H9 (cell line): ENCODE results near the gene RABGAP1. TPM values are rescaled to one million over a fixed set of nuclear protein-coding genes. Genes with fewer than 3 reads are reported as not detected.

Source experiments
- DNase-seq: peaks from one replicate; pipeline ENCODE4 v3.0.0-alpha.2; 2017
- H2AFZ ChIP-seq: one replicate; pipeline ENCODE4 v1.6.1; 2013; ENCODE audit warnings: mild to moderate bottlenecking, low read length, control low read depth, moderate library complexity
- H2AK5ac ChIP-seq: 2 replicates; pipeline ENCODE4 v1.6.1; 2013; ENCODE audit warnings: low read length, control low read depth, mixed read lengths; ENCODE audit not compliant: insufficient read length
- H2BK120ac ChIP-seq: one replicate; pipeline ENCODE4 v1.6.1; 2013; ENCODE audit warnings: low read depth, mild to moderate bottlenecking, low read length, control low read depth, inconsistent platforms; ENCODE audit not compliant: poor library complexity, severe bottlenecking
- H2BK12ac ChIP-seq: 2 replicates; pipeline ENCODE4 v1.6.1; 2013; ENCODE audit warnings: low read length, control low read depth, mixed read lengths, low read depth; ENCODE audit not compliant: insufficient read length
- H2BK15ac ChIP-seq: 2 replicates; pipeline ENCODE4 v1.6.1; 2013; ENCODE audit warnings: low read depth, low read length, control low read depth
- H2BK20ac ChIP-seq: one replicate; pipeline ENCODE4 v1.6.1; 2013; ENCODE audit warnings: low read depth, mild to moderate bottlenecking, low read length, control low read depth, inconsistent platforms; ENCODE audit not compliant: poor library complexity, severe bottlenecking
- H2BK5ac ChIP-seq: 2 replicates; pipeline ENCODE4 v1.6.1; 2013; ENCODE audit warnings: low read length, control low read depth, mixed read lengths; ENCODE audit not compliant: insufficient read length
- H3K14ac ChIP-seq: 2 replicates; pipeline ENCODE4 v1.6.1; 2013; ENCODE audit warnings: low read length, control low read depth; ENCODE audit not compliant: insufficient read depth
- H3K18ac ChIP-seq: 2 replicates; pipeline ENCODE4 v1.6.1; 2013; ENCODE audit warnings: low read depth, mild to moderate bottlenecking, mixed read lengths, low read length, control low read depth; ENCODE audit not compliant: insufficient read length
- H3K23ac ChIP-seq: 2 replicates; pipeline ENCODE4 v1.6.1; 2013; ENCODE audit warnings: low read length, control low read depth, mixed read lengths, low read depth; ENCODE audit not compliant: insufficient read length
- H3K23me2 ChIP-seq: 2 replicates; pipeline ENCODE4 v1.6.1; 2013; ENCODE audit warnings: low read depth, mild to moderate bottlenecking, mixed read lengths, low read length, control low read depth; ENCODE audit not compliant: insufficient read length, poor library complexity, severe bottlenecking
- H3K27ac ChIP-seq: 2 replicates; pipeline ENCODE4 v1.5.1; 2013; ENCODE audit warnings: low read length, control low read depth, mixed read lengths, low read depth; ENCODE audit not compliant: insufficient read length
- H3K27me3 ChIP-seq: 2 replicates; pipeline ENCODE4 v1.6.1; 2013; ENCODE audit warnings: low read length, control low read depth, inconsistent platforms; ENCODE audit not compliant: insufficient read depth
- H3K4ac ChIP-seq: 2 replicates; pipeline ENCODE4 v1.6.1; 2013; ENCODE audit warnings: low read depth, mild to moderate bottlenecking, control low read depth, inconsistent platforms, low read length, moderate library complexity
- H3K4me1 ChIP-seq: 2 replicates; pipeline ENCODE4 v1.6.1; 2013; ENCODE audit warnings: low read length, control low read depth, inconsistent platforms; ENCODE audit not compliant: insufficient read depth
- H3K4me2 ChIP-seq: 2 replicates; pipeline ENCODE4 v1.6.1; 2013; ENCODE audit warnings: low read length, control low read depth, mixed read lengths; ENCODE audit not compliant: insufficient read length, insufficient read depth
- H3K56ac ChIP-seq: 2 replicates; pipeline ENCODE4 v1.6.1; 2013; ENCODE audit warnings: low read depth, mild to moderate bottlenecking, mixed read lengths, low read length, control low read depth; ENCODE audit not compliant: insufficient read length
- H3K79me1 ChIP-seq: 2 replicates; pipeline ENCODE4 v1.6.1; 2013; ENCODE audit warnings: low read depth, mild to moderate bottlenecking, moderate library complexity, low read length, control low read depth, inconsistent platforms; ENCODE audit not compliant: insufficient read depth, poor library complexity, severe bottlenecking
- H3K79me2 ChIP-seq: 2 replicates; pipeline ENCODE4 v1.6.1; 2013; ENCODE audit warnings: low read length, control low read depth, inconsistent platforms; ENCODE audit not compliant: insufficient read depth
- H3K9ac ChIP-seq: 2 replicates; pipeline ENCODE4 v1.6.1; 2013; ENCODE audit warnings: low read length, control low read depth, mixed read lengths; ENCODE audit not compliant: insufficient read length; ENCODE audit errors: extremely low read depth
- H3K9me3 ChIP-seq: one replicate; pipeline ENCODE4 v1.6.1; 2013; ENCODE audit warnings: low read depth, low read length, inconsistent platforms; ENCODE audit not compliant: control insufficient read depth
- H3T11ph ChIP-seq: one replicate; pipeline ENCODE4 v1.6.1; 2013; ENCODE audit warnings: mild to moderate bottlenecking, low read length, control low read depth, inconsistent platforms
- H4K20me1 ChIP-seq: one replicate; pipeline ENCODE4 v1.6.1; 2013; ENCODE audit not compliant: control insufficient read depth, insufficient read length, insufficient read depth
- H4K5ac ChIP-seq: 2 replicates; pipeline ENCODE4 v1.6.1; 2013; ENCODE audit warnings: low read depth, mild to moderate bottlenecking, mixed read lengths, low read length, control low read depth; ENCODE audit not compliant: insufficient read length
- H4K8ac ChIP-seq: replicated peaks from 2 replicates; pipeline ENCODE4 v1.6.1; 2013; ENCODE audit warnings: low read length, control low read depth, mixed read lengths, low read depth; ENCODE audit not compliant: insufficient read length
- H4K91ac ChIP-seq: 2 replicates; pipeline ENCODE4 v1.6.1; 2013; ENCODE audit warnings: low read depth, mild to moderate bottlenecking, moderate library complexity, mixed read lengths, low read length, control low read depth; ENCODE audit not compliant: insufficient read length
- H3K27ac Mint-ChIP-seq, 3 experiments: 2 replicates in 2 of 3; 3 replicates in 1 of 3; pipeline ENCODE4 v1.8.0; 2020 to 2021; ENCODE audit warnings: mixed read lengths in 3 of 3, mild to moderate bottlenecking in 1 of 3, moderate library complexity in 1 of 3
- H3K27me3 Mint-ChIP-seq: 2 replicates; pipeline ENCODE4 v1.8.0; 2021; ENCODE audit warnings: low read depth, mild to moderate bottlenecking, moderate library complexity, mixed read lengths
- H3K36me3 Mint-ChIP-seq, 3 experiments: 2 replicates in 2 of 3; 3 replicates in 1 of 3; pipeline ENCODE4 v1.8.0; 2020 to 2021; ENCODE audit warnings: low read depth in 3 of 3, mixed read lengths in 3 of 3; ENCODE audit not compliant: insufficient read depth in 1 of 3
- H3K4me1 Mint-ChIP-seq, 2 experiments: 2 replicates each; pipeline ENCODE4 v1.8.0; 2020; ENCODE audit warnings: mixed read lengths in 2 of 2
- H3K4me3 Mint-ChIP-seq, 2 experiments: 2 replicates in 1 of 2; 3 replicates in 1 of 2; pipeline ENCODE4 v1.8.0; 2020 to 2021; ENCODE audit warnings: mild to moderate bottlenecking in 2 of 2, mixed read lengths in 2 of 2, moderate library complexity in 1 of 2
- H3K9me3 Mint-ChIP-seq, 2 experiments: 2 replicates in 1 of 2; 3 replicates in 1 of 2; pipeline ENCODE4 v1.8.0; 2020; ENCODE audit warnings: mild to moderate bottlenecking in 2 of 2, mixed read lengths in 2 of 2, moderate library complexity in 1 of 2
- WGBS: extraction: QIAGEN DNeasy Blood & Tissue Kit; methylation state at CpG from one replicate; pipeline ENCODE4 v1.1.7; 2013; ENCODE audit warnings: missing lambda C conversion rate, low lambda C conversion rate, mixed read lengths; ENCODE audit not compliant: insufficient read length; ENCODE audit errors: extremely low coverage; 5-methylcytosine and 5-hydroxymethylcytosine counted together
- total RNA-seq: library from RNA; stranded (reverse); gene quantifications from 2 replicates; pipeline ENCODE4 v1.2.1, GENCODE V29; 2021
- TF ChIP-seq, protein P1 (sequence below): fragments of 200-600 bp; sonication (generic); conservative IDR thresholded peaks from 3 replicates; pipeline ENCODE4 v1.8.0; 2021; ENCODE audit warnings: antibody characterized with exemption, mild to moderate bottlenecking

The RABGAP1 gene
- total RNA-seq, 1 experiment from 2014 or later, result 31.6 TPM

DNA sequence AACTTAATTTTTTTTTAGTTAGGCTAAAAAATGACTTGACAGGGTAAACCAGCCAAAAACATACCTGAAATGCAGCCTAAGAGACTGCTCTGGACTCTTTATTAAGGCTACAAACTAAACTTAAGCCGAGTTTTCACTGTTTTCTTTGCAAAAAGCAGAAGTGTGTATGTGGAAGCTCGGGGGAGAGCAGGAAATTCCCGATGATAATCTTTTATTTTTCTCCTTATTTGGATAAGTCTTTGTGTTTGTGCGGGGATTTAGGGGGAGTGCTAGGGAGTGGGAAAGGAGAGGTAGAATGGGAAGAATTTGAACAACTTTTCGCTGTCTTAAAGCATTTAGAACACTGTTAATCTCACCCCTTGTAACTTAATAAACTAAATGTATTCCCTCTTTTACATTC, 61.9 kb downstream of the RABGAP1 start:
- Histone ChIP-seq H4K20me1 (no peaks in the 10 kb centered on the region), H3K9ac (no peak overlapping the region), H4K91ac (no peak overlapping the region), H3K14ac (no peak overlapping the region), H3K9me3 (no peaks in the 10 kb centered on the region), H3K79me2 (no peaks in the 10 kb centered on the region), H4K5ac (no peak overlapping the region), H3K27ac (no peak overlapping the region), H3K23me2 (no peaks in the 10 kb centered on the region), H2AFZ (no peak overlapping the region), H3K4ac (no peak overlapping the region), H3T11ph (no peak overlapping the region), H2BK15ac (no peak overlapping the region), H3K56ac (no peak overlapping the region), H3K4me1 (no peaks in the 10 kb centered on the region), H3K23ac (no peak overlapping the region), H2AK5ac (no peak overlapping the region), H3K4me2 (no peak overlapping the region), H3K18ac (no peak overlapping the region), H2BK12ac (no peak overlapping the region), H2BK20ac (no peak overlapping the region), H4K8ac (no peak overlapping the region), H3K79me1 (no peaks in the 10 kb centered on the region), H3K27me3 (no peaks in the 10 kb centered on the region), H2BK120ac (no peak overlapping the region), H2BK5ac (no peak overlapping the region)
- peaks cover 15 to 21% of the 10 kb centered on the region in 2 experiments for H3K4me1 Mint-ChIP-seq
- no peak for DNase-seq
- no peaks in the 10 kb centered on the region for H3K27me3 Mint-ChIP-seq
- H3K36me3 Mint-ChIP-seq, result peaks cover 6 to 34% (median 33%) of the 10 kb centered on the region in 3 experiments; a peak in 6 of 7 replicates
- WGBS, result no CpG with 5 or more reads among the region's 5 CpGs
- no peak overlapping the region for H3K4me3 Mint-ChIP-seq
- peak overlapping the region; percentile 55 to 96 (median 83); a peak in 6 of 7 replicates for H3K27ac Mint-ChIP-seq
- TF ChIP-seq, protein P1, sequence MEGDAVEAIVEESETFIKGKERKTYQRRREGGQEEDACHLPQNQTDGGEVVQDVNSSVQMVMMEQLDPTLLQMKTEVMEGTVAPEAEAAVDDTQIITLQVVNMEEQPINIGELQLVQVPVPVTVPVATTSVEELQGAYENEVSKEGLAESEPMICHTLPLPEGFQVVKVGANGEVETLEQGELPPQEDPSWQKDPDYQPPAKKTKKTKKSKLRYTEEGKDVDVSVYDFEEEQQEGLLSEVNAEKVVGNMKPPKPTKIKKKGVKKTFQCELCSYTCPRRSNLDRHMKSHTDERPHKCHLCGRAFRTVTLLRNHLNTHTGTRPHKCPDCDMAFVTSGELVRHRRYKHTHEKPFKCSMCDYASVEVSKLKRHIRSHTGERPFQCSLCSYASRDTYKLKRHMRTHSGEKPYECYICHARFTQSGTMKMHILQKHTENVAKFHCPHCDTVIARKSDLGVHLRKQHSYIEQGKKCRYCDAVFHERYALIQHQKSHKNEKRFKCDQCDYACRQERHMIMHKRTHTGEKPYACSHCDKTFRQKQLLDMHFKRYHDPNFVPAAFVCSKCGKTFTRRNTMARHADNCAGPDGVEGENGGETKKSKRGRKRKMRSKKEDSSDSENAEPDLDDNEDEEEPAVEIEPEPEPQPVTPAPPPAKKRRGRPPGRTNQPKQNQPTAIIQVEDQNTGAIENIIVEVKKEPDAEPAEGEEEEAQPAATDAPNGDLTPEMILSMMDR, result no peak
- no peaks in the 10 kb centered on the region for H3K9me3 Mint-ChIP-seq
